Lung (tissue), 12 donors: ENCODE data around the gene RAI2. TPM values are rescaled to one million over a fixed set of nuclear protein-coding genes. Genes with fewer than 3 reads are reported as not detected.

Source experiments
- ATAC-seq: fragments of 200-7000 bp; cut with Tn5 transposase; one replicate; pipeline ENCODE4 v1.9.1; 2020; ENCODE audit warnings: moderate number of reproducible peaks; ENCODE audit not compliant: insufficient read depth, low FRiP score
- DNase-seq, 3 donors: peaks; one replicate each; pipeline ENCODE4 v3.0.0-alpha.2; 2013 to 2017
- H3K27ac ChIP-seq, 2 donors: one replicate each; pipeline ENCODE4 v1.5.1; 2013; ENCODE audit warnings: mild to moderate bottlenecking in 2 of 2, moderate library complexity in 2 of 2, control low read depth in 1 of 2, inconsistent platforms in 1 of 2, low read depth in 1 of 2, low read length in 1 of 2
- H3K27me3 ChIP-seq, 3 donors: one replicate each; pipeline ENCODE4 v1.5.1; 2013; ENCODE audit warnings: low read length in 2 of 3; ENCODE audit not compliant: control insufficient read depth in 3 of 3, insufficient read depth in 3 of 3
- H3K36me3 ChIP-seq, 4 donors: one replicate each; pipeline ENCODE4 v1.5.1; 2013; ENCODE audit warnings: low read length in 4 of 4, mild to moderate bottlenecking in 1 of 4, moderate library complexity in 1 of 4; ENCODE audit not compliant: control insufficient read depth in 4 of 4, insufficient read depth in 4 of 4
- H3K4me1 ChIP-seq, 5 donors: one replicate each; pipeline ENCODE4 v1.5.1; 2013; ENCODE audit warnings: low read length in 5 of 5, mild to moderate bottlenecking in 2 of 5, moderate library complexity in 1 of 5; ENCODE audit not compliant: control insufficient read depth in 5 of 5, insufficient read depth in 5 of 5
- H3K4me3 ChIP-seq: one replicate; pipeline ENCODE4 v1.5.1; 2013; ENCODE audit warnings: mild to moderate bottlenecking, control low read depth, moderate library complexity
- H3K9ac ChIP-seq, 2 donors: one replicate each; pipeline ENCODE4 v1.5.1; 2013; ENCODE audit warnings: low read length in 2 of 2, control low read depth in 1 of 2; ENCODE audit not compliant: insufficient read depth in 1 of 2
- H3K9me3 ChIP-seq, 4 donors: one replicate each; pipeline ENCODE4 v1.5.1; 2013; ENCODE audit warnings: low read length in 3 of 4, mild to moderate bottlenecking in 1 of 4, moderate library complexity in 1 of 4; ENCODE audit not compliant: control insufficient read depth in 4 of 4, insufficient read depth in 3 of 4
- CTCF ChIP-seq: IDR thresholded peaks from 2 replicates; pipeline ENCODE4 v1.5.1; 2012; ENCODE audit warnings: mild to moderate bottlenecking; ENCODE audit errors: control extremely low read depth, extremely low read depth
- WGBS, 2 donors: extraction: QIAGEN DNeasy Blood & Tissue Kit; methylation state at CpG; one replicate each; pipeline ENCODE4 v1.1.7; 2013; 5-methylcytosine and 5-hydroxymethylcytosine counted together
- polyA plus RNA-seq, 2 donors: library from polyadenylated mRNA; stranded (reverse); fragments of 200-250 nt; gene quantifications; one replicate each; pipeline ENCODE4 v1.2.1, GENCODE V29; 2013
- total RNA-seq, 2 donors: library from RNA; depleted of rRNA in 1 of 2; stranded (reverse); fragments of >200 nt in 1 of 2; gene quantifications; one replicate each; pipeline ENCODE4 v1.2.1, GENCODE V29; 2014 to 2021
- donor health status: control.
- donor health status: control.
- donor health status: Bipolar disorder and iron deficiency.
- donor health status: healthy.
- donor health status: DM: yes; HTN: yes; CAD: no.

The RAI2 gene
- total and polyA plus RNA-seq, 4 donors = 11.5 to 19.9 (median 13.6) TPM

GRCh38 chrX:17854531-17854930 lies 6.6 kb downstream of the RAI2 start:
- H3K9ac ChIP-seq = no peak overlapping the region
- DNase-seq (peak; percentile 20 to 62 (median 50)), ATAC-seq (no peak)
- WGBS, 2 donors = 49 to 71% methylated on average over 6 of the region's 6 CpGs
- H3K27me3 ChIP-seq = peaks cover 1 to 56% (median 28%) of the 10 kb centered on the region in 3 donors
- no peak overlapping the region for H3K27ac ChIP-seq
- H3K4me3 ChIP-seq = no peak overlapping the region
- H3K9me3 ChIP-seq = no peaks in the 10 kb centered on the region
- no peak for TF ChIP-seq CTCF
- no peaks in the 10 kb centered on the region for H3K36me3 ChIP-seq
- peaks cover 0 to 28% (median 7%) of the 10 kb centered on the region in 5 donors for H3K4me1 ChIP-seq

- Histone ChIP-seq H3K36me3 (no peaks in the 10 kb centered on the region), H3K27me3 (peaks cover 0 to 56% (median 26%) of the 10 kb centered on the region in 3 donors), H3K4me3 (no peak overlapping the region), H3K9me3 (no peaks in the 10 kb centered on the region), H3K9ac (no peak overlapping the region), H3K27ac (no peak overlapping the region), H3K4me1 (peaks cover 0 to 28% (median 7%) of the 10 kb centered on the region in 5 donors)
- no peak for DNase-seq
- no peak for ATAC-seq
- WGBS, 2 donors = 44 to 67% methylated on average over 2 of the region's 2 CpGs
- no peak for TF ChIP-seq CTCF
Measured at GRCh38 chrX:17854069-17854468, 7.0 kb downstream of the RAI2 start.

- no peak for DNase-seq
Measured at GRCh38 chrX:17851874-17852273, 9.2 kb downstream of the RAI2 start.

More at GRCh38 chrX:17851874-17852273, 9.2 kb downstream of the RAI2 start:
- no peak for TF ChIP-seq CTCF
- Histone ChIP-seq H3K9me3 (no peaks in the 10 kb centered on the region), H3K9ac (no peak overlapping the region), H3K36me3 (no peaks in the 10 kb centered on the region), H3K4me3 (no peak overlapping the region), H3K4me1 (peaks cover 0 to 36% (median 7%) of the 10 kb centered on the region in 5 donors), H3K27ac (no peak overlapping the region), H3K27me3 (peaks cover 0 to 43% (median 20%) of the 10 kb centered on the region in 3 donors)
- ATAC-seq = no peak
- 52 to 58% methylated on average over 7 of the region's 7 CpGs for WGBS, 2 donors
